Esophagus mucosa (tissue), 1 donor: ENCODE measurements around the gene GARNL3. TPM values are rescaled to one million over a fixed set of nuclear protein-coding genes. Genes with fewer than 3 reads are reported as not detected.

Experiments
- ATAC-seq: fragments of 200-7000 bp; cut with Tn5 transposase; one replicate; pipeline ENCODE4 v1.9.1; 2020
- total RNA-seq: library from RNA; stranded (reverse); gene quantifications from one replicate; pipeline ENCODE4 v1.2.4, GENCODE V29; 2023
- donor health status: DM: yes; HTN: yes; CAD: no.

Gene GARNL3
- total RNA-seq, 1 donor from 2014 or later, result 3.1 TPM

- ATAC-seq, result no peak
Observed at GRCh38 chr9:127316586-127317323, 52.2 kb downstream of the GARNL3 start.

GRCh38 chr9:127318651-127319167, 54.1 kb downstream of the GARNL3 start:
- ATAC-seq, result no peak

- no peak for ATAC-seq
Observed at GRCh38 chr9:127319366-127320114, 55.0 kb downstream of the GARNL3 start.

GRCh38 chr9:127320115-127320378, 55.5 kb downstream of the GARNL3 start:
- ATAC-seq, result no peak

GRCh38 chr9:127323393-127323792, 58.8 kb downstream of the GARNL3 start:
- no peak for ATAC-seq

GRCh38 chr9:127330501-127330900, 65.9 kb downstream of the GARNL3 start:
- ATAC-seq, result no peak

GRCh38 chr9:127333221-127334064, 68.9 kb downstream of the GARNL3 start:
- ATAC-seq, result no peak

GRCh38 chr9:127334725-127335124, 70.2 kb downstream of the GARNL3 start:
- ATAC-seq, result no peak

- ATAC-seq, result no peak
Observed at GRCh38 chr9:127336086-127336485, 71.5 kb downstream of the GARNL3 start.

- peak; percentile 69 for ATAC-seq
Observed at GRCh38 chr9:127336506-127337352, 72.2 kb downstream of the GARNL3 start.

GRCh38 chr9:127340721-127341120, 76.1 kb downstream of the GARNL3 start:
- no peak for ATAC-seq

GRCh38 chr9:127341152-127341551, 76.6 kb downstream of the GARNL3 start:
- no peak for ATAC-seq

- no peak for ATAC-seq
Observed at GRCh38 chr9:127344368-127345000, 79.9 kb downstream of the GARNL3 start.

- no peak for ATAC-seq
Observed at GRCh38 chr9:127345566-127345965, 81.0 kb downstream of the GARNL3 start.

- ATAC-seq, result no peak
Observed at GRCh38 chr9:127346584-127346983, 82.0 kb downstream of the GARNL3 start.

GRCh38 chr9:127347831-127348776, 83.5 kb downstream of the GARNL3 start:
- peak; percentile 39 for ATAC-seq

- no peak for ATAC-seq
Observed at GRCh38 chr9:127349483-127350113, 85.0 kb downstream of the GARNL3 start.

GRCh38 chr9:127351182-127352166, 86.9 kb downstream of the GARNL3 start:
- ATAC-seq, result peak; percentile 90

GRCh38 chr9:127353882-127354281, 89.3 kb downstream of the GARNL3 start:
- ATAC-seq, result no peak
